GM12865 (cell line): Measurements from ENCODE around the gene MDP1.
A peak's percentile ranks its signal among the peaks of the same experiment; 100 is the strongest.

Source experiments
- DNase-seq: peaks from one replicate; pipeline ENCODE4 v3.0.0; 2010; ENCODE audit warnings: low read depth
- H3K4me3 ChIP-seq: 2 replicates; pipeline ENCODE4 v1.5.1; 2011; ENCODE audit warnings: mild to moderate bottlenecking, low read depth, low read length, control low read depth
- CTCF ChIP-seq: IDR thresholded peaks from 2 replicates; pipeline ENCODE4 v1.5.1; 2011; ENCODE audit warnings: low read length, control low read depth, low read depth, inconsistent platforms; ENCODE audit not compliant: insufficient read depth; ENCODE audit errors: missing control alignments

Gene MDP1

GRCh38 chr14:24192933-24193332 is 22.9 kb downstream of the MDP1 start:
- TF ChIP-seq CTCF = no peak
- H3K4me3 ChIP-seq = no peak overlapping the region
- DNase-seq = no peak

- DNase-seq = no peak
- no peak overlapping the region for H3K4me3 ChIP-seq
- TF ChIP-seq CTCF = no peak
These were observed 25.4 kb downstream of the MDP1 start for GRCh38 chr14:24190416-24190815.

- H3K4me3 ChIP-seq = no peak overlapping the region
- no peak for TF ChIP-seq CTCF
- no peak for DNase-seq
These were observed 26.4 kb downstream of the MDP1 start for GRCh38 chr14:24189460-24189859.

- H3K4me3 ChIP-seq = peak overlapping the region; percentile 64
- DNase-seq = no peak
- TF ChIP-seq CTCF = no peak
These were observed 26.8 kb downstream of the MDP1 start for GRCh38 chr14:24189059-24189375.

GRCh38 chr14:24188251-24189058 is 27.4 kb downstream of the MDP1 start, which contains the start of gene IPO4:
Gene IPO4, minus strand, starts transcription at chr14:24188816. Its CDS starts 29 bp downstream, at chr14:24188787.
- DNase-seq = peak; percentile 99
- H3K4me3 ChIP-seq = peak within 1 kb of the TSS; percentile 64
- no peak for TF ChIP-seq CTCF

- no peak for DNase-seq
- peak overlapping the region; percentile 64 for H3K4me3 ChIP-seq
- no peak for TF ChIP-seq CTCF
These were observed 28.3 kb downstream of the MDP1 start for GRCh38 chr14:24187539-24187915.
